Nucleus accumbens (tissue), 56 donors: ENCODE measurements around the gene LIMA1.
"Not testable (repeated sequence)": the region's sequence is repeated elsewhere in the genome, so short reads cannot be mapped to it uniquely, and the experiment has no call there.

ENCODE experiments used
- DNase-seq, 56 donors: peaks; one replicate each; lab custom pipeline; 2025; lab: John Stamatoyannopoulos, UW

Gene LIMA1

GRCh38 chr12:50221228-50222008 is 61.9 kb downstream of the LIMA1 start:
- DNase-seq = peak in 1 of 56 donors; percentile 2

DNA sequence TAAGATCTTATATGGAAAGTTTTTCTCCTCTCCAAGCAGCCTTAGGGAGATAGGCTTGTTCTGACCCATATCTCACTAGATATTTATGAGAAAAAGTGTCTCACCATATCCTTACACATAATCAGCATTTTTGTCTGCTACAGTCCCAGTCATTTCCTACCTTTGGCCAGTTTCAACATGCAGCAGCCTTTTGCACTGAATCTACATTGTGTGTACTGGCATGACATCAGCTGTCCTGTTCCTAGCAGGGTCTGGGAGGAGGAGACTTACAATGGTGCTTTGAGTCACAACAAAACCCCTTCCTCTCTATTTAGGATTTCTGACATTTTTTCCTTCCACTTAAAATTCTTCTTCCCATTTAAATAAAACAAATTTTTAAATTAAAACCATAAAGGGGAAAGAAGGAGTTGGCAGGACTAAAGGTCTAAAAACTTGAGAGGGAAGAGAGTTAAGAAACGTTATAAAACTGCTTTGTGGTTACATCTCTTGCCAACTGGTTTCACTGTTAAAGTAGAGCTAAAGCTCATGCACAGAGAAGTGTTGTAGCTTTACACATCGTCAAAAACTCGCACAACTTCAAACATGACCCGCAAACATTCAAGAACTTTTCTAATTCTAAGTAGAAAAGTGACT is 62.8 kb downstream of the LIMA1 start:
- DNase-seq = peak in 1 of 56 donors; percentile 4

GRCh38 chr12:50219544-50219943 is 63.8 kb downstream of the LIMA1 start:
- no peak for DNase-seq

DNA sequence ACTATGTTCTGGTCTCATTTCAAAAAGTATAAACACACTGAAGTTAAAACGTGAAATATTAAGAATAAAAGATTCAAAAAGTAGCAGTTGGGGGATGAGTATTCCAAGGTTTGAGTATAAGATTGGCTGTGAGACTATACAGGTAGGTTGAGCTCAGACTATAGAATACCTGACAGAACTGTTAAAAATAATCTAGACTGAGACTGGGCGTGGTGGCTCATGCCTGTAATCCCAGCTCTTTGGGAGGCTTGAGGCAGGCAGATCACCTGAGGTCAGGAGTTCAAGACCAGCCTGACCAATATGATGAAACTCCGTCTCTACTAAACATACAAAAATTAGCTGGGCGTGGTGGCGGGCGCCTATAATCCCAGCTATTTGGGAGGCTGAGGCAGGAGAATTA is 64.3 kb downstream of the LIMA1 start:
- DNase-seq = not testable (repeated sequence)

DNA sequence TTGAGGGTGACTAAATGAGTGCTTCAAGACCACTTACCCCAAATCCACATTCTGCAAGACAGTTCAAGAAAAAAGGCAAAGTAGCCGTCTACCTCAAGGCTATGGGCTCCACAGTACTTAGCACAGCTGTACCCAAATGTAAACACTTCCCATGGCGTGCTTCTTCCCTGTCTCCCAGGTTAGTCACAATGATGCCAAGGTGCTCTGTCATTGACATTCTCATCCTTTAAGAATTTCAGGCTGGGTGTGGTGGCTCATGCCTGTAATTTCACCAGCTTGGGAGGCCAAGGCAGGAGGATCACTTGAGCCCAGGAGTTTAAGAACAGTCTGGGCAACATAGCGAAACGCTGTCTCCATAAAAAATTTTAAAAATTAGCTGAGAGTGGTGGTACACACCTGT is 64.9 kb downstream of the LIMA1 start:
- DNase-seq = no peak

DNA sequence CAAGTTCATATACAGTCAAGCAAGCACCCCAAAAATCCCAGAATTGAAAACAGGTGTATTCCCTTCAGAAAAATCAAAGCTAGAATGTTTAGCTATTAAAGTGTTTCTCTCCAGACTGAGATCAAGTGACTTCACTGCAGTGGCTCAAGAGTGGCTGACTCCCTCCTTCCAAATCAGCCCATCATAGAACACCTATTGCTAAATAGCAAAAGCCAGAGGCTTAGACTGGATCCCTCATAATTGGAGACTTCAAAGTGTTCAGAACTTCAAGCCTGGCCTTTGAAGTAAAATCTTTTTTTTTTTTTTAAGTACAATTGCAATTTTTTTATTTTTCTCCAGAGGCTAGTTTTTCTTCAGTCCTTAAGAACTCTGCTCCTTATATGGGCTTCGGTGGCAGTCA is 66.1 kb downstream of the LIMA1 start:
- no peak for DNase-seq

- no peak for DNase-seq
These were observed 68.3 kb downstream of the LIMA1 start for GRCh38 chr12:50215033-50215432.

DNA sequence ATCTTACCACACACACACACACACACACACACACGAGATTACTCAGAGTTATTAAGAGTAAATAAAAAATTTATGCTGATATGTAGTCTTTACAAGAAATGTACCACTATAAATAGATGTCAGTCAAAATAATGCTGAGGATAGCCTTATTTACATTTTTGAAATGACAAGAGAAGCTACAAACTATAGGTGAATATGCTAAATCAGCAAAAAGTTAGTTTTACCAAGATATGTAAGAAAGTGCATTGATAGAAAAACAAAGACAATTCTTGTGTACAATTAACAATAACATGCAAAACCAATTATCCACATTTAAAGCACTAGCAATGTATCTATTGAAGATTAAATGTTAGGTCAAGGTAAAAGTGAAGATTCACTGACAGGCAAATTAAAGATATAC is 69.3 kb downstream of the LIMA1 start:
- no peak for DNase-seq

- DNase-seq = no peak
These were observed 69.9 kb downstream of the LIMA1 start for GRCh38 chr12:50213439-50213838.

DNA sequence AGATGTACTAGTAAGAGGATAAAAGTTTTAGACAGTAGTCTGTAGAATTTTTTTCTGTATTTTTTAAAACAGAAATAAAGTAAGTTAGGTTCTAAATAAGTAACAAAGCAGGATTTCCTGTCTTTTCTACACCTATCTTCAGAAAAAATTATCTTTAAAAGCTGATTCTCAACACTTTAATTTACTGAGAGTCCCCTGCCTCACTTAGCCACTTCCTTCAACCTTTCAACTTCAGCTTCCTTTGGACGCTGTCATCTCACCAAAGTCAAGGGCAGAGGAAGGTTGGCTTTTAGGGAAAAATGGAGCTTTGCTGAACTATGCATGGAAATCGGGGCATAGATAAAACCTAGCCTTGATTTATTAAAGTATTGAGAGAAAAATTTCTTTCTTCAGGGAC is 71.3 kb downstream of the LIMA1 start:
- DNase-seq = no peak

GRCh38 chr12:50211392-50212070 is 71.8 kb downstream of the LIMA1 start:
- DNase-seq = no peak

DNA sequence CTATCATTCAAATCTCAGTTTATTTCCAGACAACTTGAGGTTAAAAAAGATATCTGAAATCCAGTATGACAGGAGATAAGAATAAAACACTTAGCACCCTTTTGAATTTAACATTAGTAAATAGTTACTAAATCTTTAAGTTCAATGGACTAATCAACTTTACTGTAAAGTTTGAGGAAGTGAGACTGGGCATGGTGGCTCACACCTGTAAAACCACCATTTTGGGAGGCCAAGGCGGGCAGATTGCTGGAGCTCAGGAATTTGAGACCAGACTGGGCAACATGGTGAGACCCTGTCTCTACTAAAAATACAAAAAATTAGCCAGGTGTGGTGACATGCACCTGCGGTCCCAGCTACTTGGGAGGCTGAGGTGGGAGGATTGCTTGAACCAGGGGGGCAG is 75.9 kb downstream of the LIMA1 start:
- no peak for DNase-seq

GRCh38 chr12:50205648-50206047 is 77.7 kb downstream of the LIMA1 start:
- no peak for DNase-seq

DNA sequence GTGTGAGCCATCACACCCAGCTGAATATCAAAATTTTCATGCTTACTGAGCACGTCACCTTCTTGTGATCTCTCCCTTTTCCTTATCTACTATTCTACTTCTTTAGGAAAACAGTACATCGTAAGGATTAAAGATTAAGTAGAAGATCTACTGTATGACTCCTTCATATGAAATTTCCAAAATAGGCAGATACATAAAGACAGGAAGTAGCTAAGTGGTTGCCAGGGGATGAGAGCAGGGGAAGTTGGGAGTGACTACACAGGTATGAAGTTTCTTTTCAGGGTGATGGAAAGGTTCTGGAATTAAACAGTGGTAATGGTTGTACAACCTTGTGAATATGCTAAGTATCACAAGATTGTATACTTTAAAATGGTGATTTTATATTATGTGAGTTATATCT is 79.6 kb downstream of the LIMA1 start:
- no peak for DNase-seq

DNA sequence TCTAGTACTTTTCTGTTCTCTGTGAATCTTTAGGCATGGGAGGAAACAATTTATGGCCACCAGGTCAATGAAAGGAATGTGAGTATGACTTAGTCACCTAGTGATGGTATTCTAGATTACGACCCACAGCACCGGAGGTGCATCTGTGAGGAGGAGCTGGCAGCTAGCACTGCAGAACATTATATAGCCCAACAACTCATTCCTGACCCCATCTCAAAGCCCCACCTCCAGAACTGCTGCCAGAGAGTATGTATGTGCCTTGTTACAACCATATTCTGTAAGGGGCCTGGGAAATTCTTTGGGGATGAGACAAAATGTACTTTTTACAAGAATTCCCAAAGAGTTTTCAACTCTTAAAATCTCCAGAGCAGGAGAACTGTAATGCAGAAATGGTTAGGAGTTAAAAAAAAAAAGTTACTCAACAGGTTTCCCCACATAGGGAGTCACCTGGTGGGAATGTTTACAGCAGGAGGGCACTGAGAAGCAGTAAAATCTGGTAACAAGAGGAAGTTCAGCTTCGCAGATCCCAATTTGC is 81.3 kb downstream of the LIMA1 start:
- no peak for DNase-seq

- DNase-seq = no peak
These were observed 82.6 kb downstream of the LIMA1 start for GRCh38 chr12:50200552-50201273.

DNA sequence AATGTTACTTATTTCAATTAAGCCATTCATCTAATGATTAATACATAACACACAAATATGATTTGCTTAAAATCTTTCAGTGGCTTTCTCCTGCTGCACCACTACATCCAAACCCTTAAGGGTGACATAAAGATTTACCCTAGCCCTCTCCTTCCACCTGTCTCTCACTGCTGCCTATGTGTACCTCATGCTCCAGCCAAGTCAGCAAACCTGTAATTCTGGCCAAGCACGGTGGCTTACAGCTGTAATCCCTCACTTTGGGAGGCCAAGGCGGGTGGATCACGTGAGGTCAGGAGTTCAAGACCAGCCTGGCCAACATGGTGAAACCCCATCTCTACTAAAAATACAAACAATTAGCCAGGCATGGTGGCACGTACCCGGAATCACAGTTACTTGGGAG is 84.5 kb downstream of the LIMA1 start:
- DNase-seq = no peak

DNA sequence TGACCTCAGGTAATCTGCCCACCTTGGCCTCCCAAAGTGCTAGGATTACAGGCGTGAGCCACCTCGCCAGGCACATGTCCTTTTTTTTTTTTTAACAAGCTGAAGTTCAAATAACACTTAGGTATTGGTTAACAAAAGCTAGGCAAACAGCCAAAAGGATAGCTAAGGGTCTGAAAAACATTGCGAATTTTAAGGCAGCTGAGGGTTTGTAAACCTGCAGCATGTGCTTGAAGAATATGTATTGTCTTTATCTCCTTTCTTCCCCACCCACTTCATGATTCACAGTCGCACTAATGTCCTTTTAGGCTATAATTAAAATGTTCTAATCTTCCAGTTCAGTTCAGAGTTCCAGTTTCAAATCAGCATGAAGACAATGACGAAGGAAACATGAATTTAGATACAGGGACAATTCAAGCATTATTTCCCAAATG is 86.0 kb downstream of the LIMA1 start:
- no peak for DNase-seq

GRCh38 chr12:50196537-50196936 is 86.8 kb downstream of the LIMA1 start:
- no peak for DNase-seq

DNA sequence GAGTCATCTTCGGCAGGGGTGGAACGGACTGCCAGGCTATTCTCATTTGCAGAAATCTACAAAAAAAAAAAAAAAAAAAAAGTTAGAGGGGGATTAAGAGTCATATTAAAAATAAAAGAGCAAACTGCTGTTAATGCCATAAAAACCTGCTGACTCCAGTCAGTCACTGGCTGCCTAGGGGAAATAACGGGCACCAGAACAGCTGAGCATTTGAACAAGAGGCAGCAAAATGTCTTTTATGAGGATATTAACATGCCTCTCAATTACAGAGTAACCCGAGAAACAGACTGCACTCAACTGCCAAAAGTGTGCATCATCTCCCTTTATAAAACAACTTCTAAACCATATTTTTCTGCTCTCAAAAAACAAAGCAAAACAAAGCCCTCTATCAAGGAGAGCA is 87.5 kb downstream of the LIMA1 start:
- no peak for DNase-seq

- no peak for DNase-seq
These were observed 90.4 kb downstream of the LIMA1 start for GRCh38 chr12:50192908-50193307.
